Panc1 (cell line): ENCODE data around the gene CREBBP. TPM values are rescaled to one million over a fixed set of nuclear protein-coding genes. Genes with fewer than 3 reads are reported as not detected.

Experiments used
- ATAC-seq: fragments of 200-7000 bp; cut with Tn5 transposase; 2 replicates; pipeline ENCODE4 v1.9.1; 2020; ENCODE audit warnings: mild to moderate bottlenecking, moderate library complexity
- BruUV-seq: library from RNA; stranded (reverse); fragments of 400-500 nt; replicated peaks from 2 replicates; lab custom pipeline; 2021; lab: Mats Ljungman, UMichigan
- CTCF ChIA-PET: fragments of 300-600 bp; sonication (Branson Sonifier 250); formaldehyde crosslinking; loops from one replicate; lab custom pipeline; 2022; ENCODE audit warnings: antibody characterized with exemption; lab: Charles Lee
- POLR2A ChIA-PET: fragments of 300-600 bp; sonication (Branson Sonifier 250); formaldehyde crosslinking; loops from one replicate; lab custom pipeline; 2022; ENCODE audit warnings: antibody characterized with exemption; lab: Charles Lee
- DNase-seq: peaks from one replicate; pipeline ENCODE4 v3.0.0-alpha.2; 2010; ENCODE audit warnings: low read depth, low spot score
- H3K27ac ChIP-seq: 2 replicates; pipeline ENCODE4 v1.5.1; 2011; ENCODE audit warnings: mild to moderate bottlenecking, low read length, inconsistent platforms
- H3K27me3 ChIP-seq: fragments of 200-500 bp; sonication (Bioruptor generic); 2 replicates; pipeline ENCODE4 v1.6.0; 2014; ENCODE audit warnings: low read length, inconsistent platforms; ENCODE audit not compliant: control insufficient read depth, insufficient read depth
- H3K36me3 ChIP-seq: fragments of 200-500 bp; sonication (Bioruptor generic); 2 replicates; pipeline ENCODE4 v1.5.1; 2014; ENCODE audit warnings: inconsistent platforms, mild to moderate bottlenecking, low read length, moderate library complexity; ENCODE audit not compliant: control insufficient read depth, insufficient read depth
- H3K4me1 ChIP-seq: 2 replicates; pipeline ENCODE4 v1.5.1; 2011; ENCODE audit warnings: inconsistent platforms, mild to moderate bottlenecking, low read length, moderate library complexity; ENCODE audit not compliant: control insufficient read depth, insufficient read depth
- H3K4me3 ChIP-seq, 2 experiments: 2 replicates each; pipeline ENCODE4 v1.5.1; 2011 to 2012; ENCODE audit warnings: low read depth in 2 of 2, low read length in 2 of 2, mild to moderate bottlenecking in 2 of 2, inconsistent platforms in 1 of 2, moderate library complexity in 1 of 2
- H3K9me3 ChIP-seq: fragments of 200-500 bp; sonication (Bioruptor generic); 2 replicates; pipeline ENCODE4 v1.5.1; 2014; ENCODE audit warnings: low read depth, mild to moderate bottlenecking, inconsistent platforms, low read length, moderate library complexity; ENCODE audit not compliant: control insufficient read depth, insufficient read depth
- POLR2AphosphoS5 ChIP-seq: IDR thresholded peaks from 2 replicates; pipeline ENCODE4 v1.6.1; 2012; ENCODE audit warnings: mild to moderate bottlenecking, low read depth, low read length, moderate library complexity
- SIN3A ChIP-seq: IDR thresholded peaks from 2 replicates; pipeline ENCODE4 v1.6.1; 2012; ENCODE audit warnings: low read depth, mild to moderate bottlenecking, low read length, moderate library complexity, borderline replicate concordance; ENCODE audit not compliant: insufficient read depth
- TCF7L2 ChIP-seq: IDR thresholded peaks from 2 replicates; pipeline ENCODE4 v1.6.1; 2011; ENCODE audit warnings: mild to moderate bottlenecking, low read depth, low read length, inconsistent platforms
- in situ Hi-C: cut with HindIII; loops from 2 replicates; pipeline ENCODE4 v1.10.0; 2016; ENCODE audit warnings: low sequenced_read_pairs, low pct_unique_long_range_greater_than_20kb
- intact Hi-C: fragments of 100-400 bp; cut with micrococcal nuclease; formaldehyde crosslinking; loops from one replicate; pipeline ENCODE4 v1.10.0; 2022; ENCODE audit not compliant: unreplicated experiment
- total RNA-seq: library from RNA; stranded (reverse); gene quantifications from one replicate; pipeline ENCODE4 v1.2.1, GENCODE V29; 2021; ENCODE audit not compliant: unreplicated experiment
- TF ChIP-seq, protein P1 (sequence below): fragments of 450-650 bp; IDR thresholded peaks from 2 replicates; pipeline ENCODE4 v1.5.1; 2017; ENCODE audit warnings: mild to moderate bottlenecking
- TF ChIP-seq, protein P2 (sequence below), 2 experiments: IDR thresholded peaks; 2 replicates each; pipeline ENCODE4 v1.6.1; 2011 to 2012; ENCODE audit warnings: low read depth in 2 of 2, control low read depth in 1 of 2, low read length in 1 of 2, mild to moderate bottlenecking in 1 of 2, moderate library complexity in 1 of 2; ENCODE audit not compliant: insufficient read depth in 1 of 2

CREBBP gene
- total RNA-seq, 1 experiment from 2014 or later, result 60.2 TPM

DNA sequence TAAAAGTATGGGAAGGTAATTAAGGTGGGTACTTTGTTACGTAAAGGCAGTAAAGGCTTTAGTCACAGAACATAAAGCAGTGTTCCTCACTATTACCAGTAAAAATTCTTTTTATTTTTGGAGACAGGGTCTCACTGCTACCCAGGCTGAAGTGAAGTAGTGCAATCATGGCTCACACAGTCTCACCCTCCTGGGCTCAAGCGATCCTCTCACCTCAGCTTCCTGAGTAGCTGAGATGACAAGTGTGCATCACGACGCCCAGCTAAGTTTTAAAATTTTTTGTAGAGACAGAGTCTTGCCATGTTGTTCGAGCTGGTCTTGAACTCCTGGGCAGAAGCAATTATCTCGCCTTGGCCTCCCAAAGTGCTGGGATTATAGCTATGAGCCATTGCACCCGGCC lies 80.5 kb downstream of the CREBBP start:
- Histone ChIP-seq H3K9me3 (no peaks in the 10 kb centered on the region), H3K4me3 (no peak overlapping the region), H3K36me3 (no peaks in the 10 kb centered on the region), H3K27me3 (no peaks in the 10 kb centered on the region), H3K4me1 (peaks cover 14% of the 10 kb centered on the region), H3K27ac (no peak overlapping the region)
- DNase-seq, result no peak
- POLR2A ChIA-PET, result no interaction called here
- in situ Hi-C loops (no loop called here), intact Hi-C loops (no loop called here)
- CTCF ChIA-PET, result no interaction called here
- TF ChIP-seq POLR2AphosphoS5, result no peak
- TF ChIP-seq, protein P1, sequence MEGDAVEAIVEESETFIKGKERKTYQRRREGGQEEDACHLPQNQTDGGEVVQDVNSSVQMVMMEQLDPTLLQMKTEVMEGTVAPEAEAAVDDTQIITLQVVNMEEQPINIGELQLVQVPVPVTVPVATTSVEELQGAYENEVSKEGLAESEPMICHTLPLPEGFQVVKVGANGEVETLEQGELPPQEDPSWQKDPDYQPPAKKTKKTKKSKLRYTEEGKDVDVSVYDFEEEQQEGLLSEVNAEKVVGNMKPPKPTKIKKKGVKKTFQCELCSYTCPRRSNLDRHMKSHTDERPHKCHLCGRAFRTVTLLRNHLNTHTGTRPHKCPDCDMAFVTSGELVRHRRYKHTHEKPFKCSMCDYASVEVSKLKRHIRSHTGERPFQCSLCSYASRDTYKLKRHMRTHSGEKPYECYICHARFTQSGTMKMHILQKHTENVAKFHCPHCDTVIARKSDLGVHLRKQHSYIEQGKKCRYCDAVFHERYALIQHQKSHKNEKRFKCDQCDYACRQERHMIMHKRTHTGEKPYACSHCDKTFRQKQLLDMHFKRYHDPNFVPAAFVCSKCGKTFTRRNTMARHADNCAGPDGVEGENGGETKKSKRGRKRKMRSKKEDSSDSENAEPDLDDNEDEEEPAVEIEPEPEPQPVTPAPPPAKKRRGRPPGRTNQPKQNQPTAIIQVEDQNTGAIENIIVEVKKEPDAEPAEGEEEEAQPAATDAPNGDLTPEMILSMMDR, result no peak
- no peak for TF ChIP-seq SIN3A
- TF ChIP-seq, protein P2, sequence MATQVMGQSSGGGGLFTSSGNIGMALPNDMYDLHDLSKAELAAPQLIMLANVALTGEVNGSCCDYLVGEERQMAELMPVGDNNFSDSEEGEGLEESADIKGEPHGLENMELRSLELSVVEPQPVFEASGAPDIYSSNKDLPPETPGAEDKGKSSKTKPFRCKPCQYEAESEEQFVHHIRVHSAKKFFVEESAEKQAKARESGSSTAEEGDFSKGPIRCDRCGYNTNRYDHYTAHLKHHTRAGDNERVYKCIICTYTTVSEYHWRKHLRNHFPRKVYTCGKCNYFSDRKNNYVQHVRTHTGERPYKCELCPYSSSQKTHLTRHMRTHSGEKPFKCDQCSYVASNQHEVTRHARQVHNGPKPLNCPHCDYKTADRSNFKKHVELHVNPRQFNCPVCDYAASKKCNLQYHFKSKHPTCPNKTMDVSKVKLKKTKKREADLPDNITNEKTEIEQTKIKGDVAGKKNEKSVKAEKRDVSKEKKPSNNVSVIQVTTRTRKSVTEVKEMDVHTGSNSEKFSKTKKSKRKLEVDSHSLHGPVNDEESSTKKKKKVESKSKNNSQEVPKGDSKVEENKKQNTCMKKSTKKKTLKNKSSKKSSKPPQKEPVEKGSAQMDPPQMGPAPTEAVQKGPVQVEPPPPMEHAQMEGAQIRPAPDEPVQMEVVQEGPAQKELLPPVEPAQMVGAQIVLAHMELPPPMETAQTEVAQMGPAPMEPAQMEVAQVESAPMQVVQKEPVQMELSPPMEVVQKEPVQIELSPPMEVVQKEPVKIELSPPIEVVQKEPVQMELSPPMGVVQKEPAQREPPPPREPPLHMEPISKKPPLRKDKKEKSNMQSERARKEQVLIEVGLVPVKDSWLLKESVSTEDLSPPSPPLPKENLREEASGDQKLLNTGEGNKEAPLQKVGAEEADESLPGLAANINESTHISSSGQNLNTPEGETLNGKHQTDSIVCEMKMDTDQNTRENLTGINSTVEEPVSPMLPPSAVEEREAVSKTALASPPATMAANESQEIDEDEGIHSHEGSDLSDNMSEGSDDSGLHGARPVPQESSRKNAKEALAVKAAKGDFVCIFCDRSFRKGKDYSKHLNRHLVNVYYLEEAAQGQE (IDR thresholded peaks at IDR 0.05; ENCODE audit: insufficient read depth in 1 of 2, low read depth in 2 of 2, low read length in 1 of 2), result no peak
- no peak for TF ChIP-seq TCF7L2
- ATAC-seq, result no peak
- BruUV-seq, result no TSS peak

DNA sequence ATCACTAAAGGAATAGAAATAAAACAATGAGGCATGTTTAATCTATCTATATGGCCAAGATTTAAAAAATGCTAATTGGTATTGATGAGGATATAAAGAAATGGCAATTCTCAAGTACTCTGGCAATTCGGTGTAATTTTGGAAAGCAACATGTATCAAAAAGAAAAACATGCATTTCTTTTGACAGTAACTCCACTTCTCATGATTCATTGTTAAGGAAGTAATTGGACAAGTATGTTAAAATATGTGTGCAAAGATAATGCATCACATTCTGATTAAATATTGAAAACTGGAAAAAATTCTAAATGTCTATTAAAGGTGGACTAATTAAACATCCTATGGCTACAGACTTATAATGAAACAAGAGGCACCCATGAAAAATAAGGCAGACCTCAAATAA lies 81.2 kb downstream of the CREBBP start:
- TF ChIP-seq POLR2AphosphoS5 (no peak), SIN3A (no peak), TCF7L2 (no peak)
- TF ChIP-seq, protein P1, result no peak
- TF ChIP-seq, protein P2 (IDR thresholded peaks at IDR 0.05; ENCODE audit: insufficient read depth in 1 of 2, low read depth in 2 of 2, low read length in 1 of 2), result no peak
- H3K4me1 ChIP-seq, result peaks cover 8% of the 10 kb centered on the region; the same call in 1 of the 2 replicates
- H3K9me3 ChIP-seq, result no peaks in the 10 kb centered on the region
- no peak overlapping the region for H3K27ac ChIP-seq
- H3K4me3 ChIP-seq, result no peak overlapping the region
- no TSS peak for BruUV-seq
- no peaks in the 10 kb centered on the region for H3K36me3 ChIP-seq
- in situ Hi-C loops (no loop called here), intact Hi-C loops (no loop called here)
- ATAC-seq, result no peak
- CTCF ChIA-PET, result no interaction called here
- no peak for DNase-seq
- H3K27me3 ChIP-seq, result no peaks in the 10 kb centered on the region
- POLR2A ChIA-PET, result no interaction called here
